Endothelial cell of umbilical vein (primary cell): Measurements from ENCODE around the gene UNC5A.

Source experiments
- CTCF ChIP-seq, 2 donors: IDR thresholded peaks; 1 replicate in 1 of 2; 2 replicates in 1 of 2; pipeline ENCODE4 v1.5.1; 2011; ENCODE audit warnings: low read length in 2 of 2, mild to moderate bottlenecking in 2 of 2, moderate library complexity in 2 of 2, control low read depth in 1 of 2, inconsistent platforms in 1 of 2, low read depth in 1 of 2; ENCODE audit not compliant: insufficient read depth in 1 of 2; ENCODE audit errors: extremely low read depth in 1 of 2
- EZH2 ChIP-seq: IDR thresholded peaks from 2 replicates; pipeline ENCODE4 v1.6.1; 2012; ENCODE audit warnings: borderline replicate concordance, low read depth, mild to moderate bottlenecking, moderate library complexity, low read length, inconsistent platforms; ENCODE audit not compliant: severe bottlenecking
- MYC ChIP-seq: IDR thresholded peaks from one replicate; pipeline ENCODE4 v1.6.1; 2011; ENCODE audit warnings: mild to moderate bottlenecking, low read depth, low read length
- POLR2A ChIP-seq: IDR thresholded peaks from 2 replicates; pipeline ENCODE4 v1.6.1; 2012; ENCODE audit warnings: low read depth, mild to moderate bottlenecking, control low read depth, low read length

- TF ChIP-seq POLR2A (no peak), CTCF (IDR thresholded peaks at IDR 0.05; ENCODE audit: extremely low read depth in 1 of 2, insufficient read depth in 1 of 2, low read depth in 1 of 2, low read length in 2 of 2) (no peak), EZH2 (no peak), MYC (no peak)
These were observed 81.1 kb downstream of the UNC5A start for GRCh38 chr5:176891331-176891958.
